ENCODE measurements around the gene ATP6V1A.

The ATP6V1A gene

DNA sequence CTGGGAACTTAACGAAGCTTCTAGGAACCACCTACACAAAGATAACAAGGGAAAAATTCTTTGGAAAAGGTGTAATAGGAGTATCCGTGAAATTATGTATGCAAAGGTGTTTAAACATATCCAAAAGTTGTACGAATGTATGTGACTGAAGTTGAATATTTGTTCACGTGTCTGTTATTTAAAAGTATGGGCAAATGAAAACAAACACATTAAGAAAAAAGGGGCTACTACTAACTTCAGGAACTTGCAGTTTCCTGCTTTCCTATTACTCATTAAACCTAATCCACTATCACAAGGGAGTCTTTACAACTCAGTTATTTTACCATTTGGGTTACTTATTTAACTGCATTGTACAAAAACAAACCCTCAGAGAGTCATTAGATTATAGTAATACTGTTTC lies 57.8 kb downstream of the ATP6V1A start:
- Mint-ChIP-seq H3K9me3 (no peaks in the 10 kb centered on the region), H3K4me3 (no peak overlapping the region), H3K36me3 (ENCODE audit: insufficient read depth) (peaks cover 65% of the 10 kb centered on the region), H3K27me3 (no peaks in the 10 kb centered on the region), H3K4me1 (ENCODE audit: low read depth in 2 of 2) (no peaks in the 10 kb centered on the region), H3K27ac (peak overlapping the region in 1 of 2 donors; percentile 54)
- DNase-seq = no peak
- ATAC-seq (replicated peaks) = no peak

DNA sequence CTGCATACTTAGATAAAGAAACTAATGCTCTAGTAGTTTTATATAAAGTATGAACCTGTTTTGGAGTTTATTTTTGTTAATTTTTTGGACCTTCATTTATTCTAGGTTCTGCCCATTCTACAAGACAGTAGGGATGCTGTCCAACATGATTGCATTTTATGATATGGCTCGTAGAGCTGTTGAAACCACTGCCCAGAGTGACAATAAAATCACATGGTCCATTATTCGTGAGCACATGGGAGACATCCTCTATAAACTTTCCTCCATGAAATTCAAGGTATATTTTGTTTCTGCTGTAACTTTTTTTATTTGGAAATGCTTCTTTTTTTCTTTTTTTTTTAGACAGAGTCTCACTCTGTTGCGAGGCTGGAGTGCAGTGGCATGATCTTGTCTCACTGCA lies 58.4 kb downstream of the ATP6V1A start:
- no peak overlapping the region for H3K27ac Mint-ChIP-seq
- peaks cover 67% of the 10 kb centered on the region for H3K36me3 Mint-ChIP-seq (ENCODE audit: insufficient read depth)
- no peaks in the 10 kb centered on the region for H3K9me3 Mint-ChIP-seq
- H3K4me3 Mint-ChIP-seq = no peak overlapping the region
- H3K27me3 Mint-ChIP-seq = no peaks in the 10 kb centered on the region
- H3K4me1 Mint-ChIP-seq (ENCODE audit: low read depth in 2 of 2) = no peaks in the 10 kb centered on the region
- DNase-seq = no peak
- ATAC-seq (replicated peaks) = no peak

DNA sequence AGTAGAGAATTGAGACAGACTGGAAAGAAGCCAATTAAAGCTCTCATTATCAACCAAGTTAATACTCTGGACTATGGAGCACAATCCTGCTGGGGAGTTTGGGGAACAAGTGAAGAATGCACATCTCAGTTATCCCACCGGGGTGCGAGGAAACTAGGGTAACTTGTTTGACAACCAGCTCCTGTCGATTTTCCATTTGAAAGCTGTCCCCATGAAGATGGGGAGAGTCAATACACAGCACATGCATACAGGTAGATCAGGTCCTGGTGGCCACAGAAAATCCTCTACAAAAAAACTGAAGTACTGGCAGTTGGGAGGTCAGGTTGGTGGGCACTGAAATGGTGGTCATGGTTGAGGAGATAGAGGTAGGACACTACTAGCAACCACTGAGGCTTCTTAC lies 66.0 kb downstream of the ATP6V1A start:
- no peaks in the 10 kb centered on the region for H3K27me3 Mint-ChIP-seq
- DNase-seq = no peak
- peaks cover 15% of the 10 kb centered on the region for H3K36me3 Mint-ChIP-seq (ENCODE audit: insufficient read depth)
- H3K9me3 Mint-ChIP-seq = no peaks in the 10 kb centered on the region
- H3K27ac Mint-ChIP-seq = no peak overlapping the region
- no peak overlapping the region for H3K4me3 Mint-ChIP-seq
- no peak for ATAC-seq (replicated peaks)
- H3K4me1 Mint-ChIP-seq (ENCODE audit: low read depth in 2 of 2) = no peaks in the 10 kb centered on the region

DNA sequence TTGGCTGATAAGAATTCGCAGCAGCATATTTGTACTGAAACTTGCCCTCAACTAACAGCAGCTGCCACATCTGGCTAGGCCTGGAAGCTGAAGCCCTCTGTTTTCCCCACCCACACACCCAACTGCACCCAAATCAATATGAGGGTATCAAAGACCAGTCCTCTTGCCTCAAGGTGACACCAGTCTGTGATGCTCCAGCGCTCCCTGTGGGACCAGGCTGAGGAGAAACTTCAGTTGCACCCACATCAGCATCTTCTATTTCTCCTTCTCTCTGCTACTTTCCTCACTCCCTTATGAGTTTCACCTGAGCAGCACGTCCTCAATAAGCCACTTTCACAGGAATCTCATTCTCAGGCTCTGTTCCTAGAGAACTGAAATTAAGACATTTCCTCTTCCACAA lies 73.0 kb downstream of the ATP6V1A start:
- H3K4me3 Mint-ChIP-seq = no peak overlapping the region
- no peak overlapping the region for H3K27ac Mint-ChIP-seq
- peaks cover 4% of the 10 kb centered on the region for H3K36me3 Mint-ChIP-seq (ENCODE audit: insufficient read depth)

DNA sequence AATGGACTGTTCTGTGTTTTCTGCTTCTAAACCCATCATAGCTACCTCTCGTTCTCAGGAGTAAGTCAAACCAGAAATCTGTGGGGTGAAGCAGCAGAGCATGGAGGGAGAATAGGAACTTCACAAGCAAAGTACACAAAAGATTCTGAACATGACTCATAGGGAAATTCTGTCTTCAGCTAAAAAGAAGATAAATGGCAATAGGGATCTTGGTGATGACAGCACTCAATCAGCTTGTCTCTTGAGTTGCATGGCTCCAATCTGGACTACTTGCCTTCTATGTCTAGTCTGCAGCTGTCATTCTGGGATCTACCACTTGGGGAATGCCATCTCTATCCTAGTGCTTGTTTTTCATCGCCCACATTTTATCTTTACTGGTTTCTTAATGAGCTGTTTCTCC lies 78.3 kb downstream of the ATP6V1A start:
- H3K27ac Mint-ChIP-seq = no peak overlapping the region
- DNase-seq (no peak), ATAC-seq (replicated peaks) (no peak)
- peaks cover 0 to 5% of the 10 kb centered on the region in 2 donors for H3K4me1 Mint-ChIP-seq (ENCODE audit: low read depth in 2 of 2)
- no peak overlapping the region for H3K4me3 Mint-ChIP-seq
- H3K27me3 Mint-ChIP-seq = no peaks in the 10 kb centered on the region
- H3K36me3 Mint-ChIP-seq (ENCODE audit: insufficient read depth) = peaks cover 4% of the 10 kb centered on the region
- H3K9me3 Mint-ChIP-seq = no peaks in the 10 kb centered on the region

More for the DNA sequence above, 73.0 kb downstream of the ATP6V1A start:
- ATAC-seq (replicated peaks) (no peak), DNase-seq (no peak)
- Mint-ChIP-seq H3K9me3 (no peaks in the 10 kb centered on the region), H3K27me3 (no peaks in the 10 kb centered on the region), H3K4me1 (ENCODE audit: low read depth in 2 of 2) (no peaks in the 10 kb centered on the region)

DNA sequence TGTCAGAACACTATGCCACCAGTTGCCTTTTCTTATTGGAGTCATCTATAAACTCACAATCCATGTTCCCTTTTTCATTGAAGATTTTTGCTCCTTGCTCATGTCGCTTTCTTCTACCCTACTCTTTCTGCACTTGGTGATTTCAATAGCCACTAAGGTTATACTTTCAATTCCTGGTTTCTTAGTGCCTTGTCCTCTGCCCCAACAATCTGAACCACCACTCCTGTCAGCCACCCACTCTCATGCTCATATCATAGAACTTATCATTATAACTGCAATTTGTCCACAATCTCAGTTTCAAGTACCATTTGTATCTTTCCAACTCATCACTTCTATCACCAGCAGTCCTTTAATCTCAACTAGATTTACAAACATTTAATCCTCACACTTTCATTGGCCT lies 81.8 kb downstream of the ATP6V1A start:
- DNase-seq = no peak
- ATAC-seq (replicated peaks) = no peak
- H3K4me3 Mint-ChIP-seq = no peak overlapping the region
- H3K27me3 Mint-ChIP-seq = no peaks in the 10 kb centered on the region
- peak overlapping the region in 1 of 2 donors; percentile 3 for H3K27ac Mint-ChIP-seq
- peaks cover 5 to 13% of the 10 kb centered on the region in 2 donors for H3K4me1 Mint-ChIP-seq (ENCODE audit: low read depth in 2 of 2)
- no peaks in the 10 kb centered on the region for H3K36me3 Mint-ChIP-seq (ENCODE audit: insufficient read depth)
- H3K9me3 Mint-ChIP-seq = peaks cover 2 to 8% of the 10 kb centered on the region in 2 donors

DNA sequence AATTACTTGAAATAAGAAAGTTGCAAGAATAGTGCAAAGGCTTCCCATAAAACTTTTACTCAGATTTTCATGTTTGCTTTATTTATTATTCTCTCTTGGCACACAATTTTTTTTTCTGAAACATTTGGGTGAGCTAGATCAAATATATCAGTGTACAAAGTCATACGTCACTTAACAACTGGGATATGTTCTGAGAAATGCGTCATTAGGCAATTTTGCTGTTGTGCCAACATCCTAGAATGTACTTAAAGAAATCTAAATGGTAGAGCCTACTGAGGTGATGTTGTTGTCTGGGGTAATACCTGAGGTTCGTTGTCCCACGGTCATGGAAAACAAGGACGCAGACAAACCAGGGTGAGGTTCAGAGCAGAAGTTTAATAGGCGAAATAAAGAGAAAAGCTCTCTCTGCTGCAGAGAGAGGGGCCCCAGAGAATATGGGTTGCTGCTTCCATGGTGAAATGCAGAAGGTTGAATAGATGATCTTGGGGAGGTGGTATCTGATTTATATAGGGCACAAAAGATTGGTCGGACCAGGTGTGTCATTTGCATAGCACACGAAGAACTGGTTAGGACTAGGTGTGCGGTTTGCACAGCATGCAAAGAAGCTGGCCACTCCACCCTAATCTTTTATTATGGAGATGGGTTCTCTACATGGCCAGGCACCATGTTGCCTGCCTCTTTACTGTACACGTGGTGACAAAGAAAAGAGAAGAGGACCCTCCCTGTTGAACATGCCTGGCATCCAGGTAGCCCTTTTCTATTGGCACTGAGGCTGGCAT lies 82.9 kb downstream of the ATP6V1A start:
- Mint-ChIP-seq H3K4me3 (no peak overlapping the region), H3K9me3 (peaks cover 2 to 8% of the 10 kb centered on the region in 2 donors), H3K4me1 (ENCODE audit: low read depth in 2 of 2) (peaks cover 5 to 13% of the 10 kb centered on the region in 2 donors), H3K27ac (peak overlapping the region; percentile 76 to 82), H3K36me3 (ENCODE audit: insufficient read depth) (no peaks in the 10 kb centered on the region), H3K27me3 (no peaks in the 10 kb centered on the region)
- DNase-seq = no peak
- ATAC-seq (replicated peaks) = no peak

DNA sequence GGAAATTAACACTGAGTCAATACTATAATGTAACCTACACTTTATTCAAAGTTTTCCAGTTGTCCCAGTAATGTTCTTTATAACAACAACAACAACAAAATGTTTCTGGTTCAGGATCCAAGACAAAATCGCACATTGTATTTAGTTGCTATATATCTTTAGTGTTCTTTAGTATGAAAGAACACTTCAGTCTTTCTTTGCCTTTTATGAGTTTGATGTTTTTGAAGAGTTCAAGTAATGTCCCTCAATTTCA lies 84.2 kb downstream of the ATP6V1A start:
- ATAC-seq (replicated peaks) = no peak
- Mint-ChIP-seq H3K4me1 (ENCODE audit: low read depth in 2 of 2) (peaks cover 5 to 13% of the 10 kb centered on the region in 2 donors), H3K9me3 (peaks cover 2 to 8% of the 10 kb centered on the region in 2 donors), H3K27me3 (no peaks in the 10 kb centered on the region), H3K4me3 (peak overlapping the region in 1 of 2 donors; percentile 30), H3K36me3 (ENCODE audit: insufficient read depth) (no peaks in the 10 kb centered on the region), H3K27ac (peak overlapping the region; percentile 39 to 76)
- DNase-seq = no peak

DNA sequence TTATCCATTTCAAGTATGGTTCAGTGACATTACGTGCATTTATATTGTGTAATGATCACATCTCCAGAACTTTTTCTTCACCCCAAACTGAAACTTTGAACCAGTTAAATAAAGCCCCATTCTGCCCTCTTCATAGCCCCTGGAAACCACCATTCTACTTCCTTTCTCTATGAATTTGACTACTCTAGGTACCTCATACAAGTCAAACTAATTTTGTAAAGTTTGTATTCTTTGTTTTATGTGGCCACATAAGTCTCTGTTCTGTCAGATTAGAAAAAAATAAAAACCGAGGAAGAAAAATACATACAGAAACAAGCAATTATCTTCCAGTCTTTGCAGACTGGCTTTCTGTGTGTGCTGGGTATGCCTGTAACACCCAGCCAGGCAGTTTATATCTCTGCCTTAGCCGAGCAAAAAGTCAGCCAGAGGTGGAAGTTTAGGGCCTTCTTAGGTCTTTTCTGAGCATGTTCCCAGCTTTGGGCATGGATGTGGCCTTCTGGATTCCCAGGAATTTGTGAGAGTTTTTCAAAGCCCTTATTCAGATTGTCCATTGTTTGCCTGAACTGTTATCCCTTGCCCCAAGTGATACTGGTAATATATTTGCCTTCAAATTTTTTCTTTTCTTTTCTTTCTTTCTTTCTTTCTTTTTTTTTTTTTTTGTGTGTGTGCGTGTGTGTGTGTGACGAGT lies 85.8 kb downstream of the ATP6V1A start:
- DNase-seq = no peak
- Mint-ChIP-seq H3K27ac (no peak overlapping the region), H3K27me3 (no peaks in the 10 kb centered on the region), H3K4me1 (ENCODE audit: low read depth in 2 of 2) (peaks cover 5 to 13% of the 10 kb centered on the region in 2 donors), H3K9me3 (peaks cover 2 to 8% of the 10 kb centered on the region in 2 donors), H3K4me3 (no peak overlapping the region), H3K36me3 (ENCODE audit: insufficient read depth) (peaks cover 4% of the 10 kb centered on the region)
- ATAC-seq (replicated peaks) = no peak

DNA sequence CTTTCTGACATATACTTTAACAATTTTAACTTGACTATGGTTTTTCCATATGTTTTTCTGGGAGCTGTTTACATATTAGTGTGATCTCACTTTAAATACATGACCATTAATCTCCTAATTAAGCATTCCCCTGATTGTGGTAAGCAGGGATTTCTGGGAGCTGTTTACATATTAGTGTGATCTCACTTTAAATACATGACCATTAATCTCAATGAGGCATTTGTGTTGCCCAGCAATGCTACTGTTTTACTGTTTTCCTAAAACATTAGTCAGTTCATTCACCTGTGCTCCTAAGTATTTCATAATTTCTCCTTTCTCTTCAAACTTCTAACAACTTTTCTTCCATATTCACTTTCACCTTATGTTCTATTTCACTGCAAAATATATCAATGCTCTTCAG lies 88.1 kb downstream of the ATP6V1A start:
- ATAC-seq (replicated peaks) (no peak), DNase-seq (no peak)
- peaks cover 2 to 8% of the 10 kb centered on the region in 2 donors for H3K9me3 Mint-ChIP-seq
- no peak overlapping the region for H3K4me3 Mint-ChIP-seq
- no peaks in the 10 kb centered on the region for H3K27me3 Mint-ChIP-seq
- H3K27ac Mint-ChIP-seq = no peak overlapping the region
- peaks cover 8 to 10% of the 10 kb centered on the region in 2 donors for H3K4me1 Mint-ChIP-seq (ENCODE audit: low read depth in 2 of 2)
- peaks cover 4% of the 10 kb centered on the region for H3K36me3 Mint-ChIP-seq (ENCODE audit: insufficient read depth)

DNA sequence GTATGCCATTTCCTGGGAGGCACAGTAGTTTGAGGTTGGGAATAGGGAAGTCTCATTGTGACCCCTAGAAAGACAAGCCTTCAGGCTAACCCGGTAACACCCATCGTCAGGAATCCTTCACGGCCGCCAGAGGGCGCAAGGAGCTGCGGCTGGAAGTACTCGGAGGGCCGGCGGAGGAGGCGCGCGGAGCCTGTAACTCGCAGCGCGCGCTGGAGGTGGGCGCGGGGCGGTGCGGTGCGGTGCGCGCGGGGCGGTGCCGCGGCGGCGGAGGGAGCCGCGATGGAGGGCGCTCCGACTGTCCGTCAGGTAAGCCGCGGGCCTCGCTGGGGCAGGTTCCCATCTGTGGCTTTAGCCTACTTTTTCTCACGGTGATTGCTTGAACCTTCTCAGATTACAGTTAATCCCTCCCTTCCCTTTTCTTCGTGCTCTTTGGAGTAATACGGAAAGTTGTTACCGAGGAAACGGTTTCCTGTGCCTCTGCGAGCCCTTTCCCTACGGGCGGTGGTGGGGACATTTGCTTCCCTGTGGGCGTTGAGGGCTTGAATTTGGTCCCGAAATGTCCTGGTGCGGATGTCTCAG lies 91.9 kb downstream of the ATP6V1A start, which contains the start of gene GRAMD1C:
GRAMD1C (plus strand) TSS at position 158 of the 579 bp plus-strand sequence; CDS start at position 280, 122 bp downstream.
- DNase-seq = peak; percentile 78 to 81 (median 81)
- Mint-ChIP-seq H3K9me3 (no peaks in the 10 kb centered on the region), H3K36me3 (ENCODE audit: insufficient read depth) (peaks cover 4% of the 10 kb centered on the region), H3K4me1 (ENCODE audit: low read depth in 2 of 2) (peaks cover 0 to 6% of the 10 kb centered on the region in 2 donors), H3K27ac (peak within 1 kb of the TSS in 1 of 2 donors; percentile 6), H3K27me3 (no peaks in the 10 kb centered on the region), H3K4me3 (peak within 1 kb of the TSS; percentile 75 to 76)
- ATAC-seq (replicated peaks) = peak; percentile 99

DNA sequence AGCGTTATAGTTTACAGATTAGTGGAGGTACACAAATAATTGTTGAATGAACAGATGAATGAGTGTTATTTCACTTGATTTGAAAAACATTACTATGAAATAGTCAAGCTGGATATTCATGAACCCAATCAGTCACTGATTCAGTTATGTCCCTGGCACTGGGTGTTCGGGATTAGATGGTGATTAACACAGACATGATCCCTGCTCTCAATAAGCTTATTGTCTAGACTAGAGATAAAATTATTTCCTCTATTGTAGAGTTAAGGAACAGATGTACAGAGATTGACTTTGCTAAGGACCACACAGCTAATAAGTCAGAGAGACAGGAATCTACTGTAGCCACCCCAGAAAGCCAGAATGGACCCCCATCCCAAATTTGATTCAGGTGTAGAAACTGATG lies 92.7 kb downstream of the ATP6V1A start:
- Mint-ChIP-seq H3K4me3 (peak overlapping the region; percentile 75 to 76), H3K36me3 (ENCODE audit: insufficient read depth) (peaks cover 4% of the 10 kb centered on the region)
- ATAC-seq (replicated peaks) = no peak

DNA sequence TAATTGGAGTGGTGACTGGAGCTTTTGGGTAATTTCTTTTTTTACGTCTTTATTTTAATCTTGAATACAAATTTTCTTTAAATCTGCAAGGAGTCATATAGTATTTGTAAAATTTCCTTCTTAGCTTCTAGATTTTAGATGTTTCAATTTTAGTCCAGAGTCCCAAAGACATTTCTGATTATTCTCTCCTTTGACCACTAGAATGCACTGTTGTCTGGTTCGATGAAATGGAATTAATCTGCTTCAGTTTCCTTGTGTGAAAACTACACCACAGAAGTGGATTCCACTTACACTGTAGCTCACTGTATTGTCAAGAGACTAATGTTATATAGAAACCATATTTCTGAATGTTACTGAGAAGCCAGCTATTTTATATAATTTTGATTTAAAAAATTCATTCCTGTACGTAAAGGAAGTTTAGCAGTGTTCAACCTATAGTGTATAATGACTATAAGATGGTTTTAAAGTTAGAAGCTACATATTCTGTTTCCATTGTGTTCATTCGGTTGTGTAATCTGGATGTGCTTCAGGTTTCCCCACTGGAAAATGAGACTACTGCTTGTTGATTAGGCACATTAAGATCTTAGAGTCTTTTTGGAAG lies 97.9 kb downstream of the ATP6V1A start:
- H3K27me3 Mint-ChIP-seq = no peaks in the 10 kb centered on the region
- DNase-seq = no peak
- peak; percentile 58 for ATAC-seq (replicated peaks)

More for the DNA sequence above, 92.7 kb downstream of the ATP6V1A start:
- H3K27ac Mint-ChIP-seq = no peak overlapping the region
- no peaks in the 10 kb centered on the region for H3K27me3 Mint-ChIP-seq
- no peak for DNase-seq
- H3K9me3 Mint-ChIP-seq = no peaks in the 10 kb centered on the region
- H3K4me1 Mint-ChIP-seq (ENCODE audit: low read depth in 2 of 2) = peaks cover 0 to 6% of the 10 kb centered on the region in 2 donors

More for the DNA sequence above, 97.9 kb downstream of the ATP6V1A start:
- H3K4me3 Mint-ChIP-seq = no peak overlapping the region
- H3K4me1 Mint-ChIP-seq (ENCODE audit: low read depth in 2 of 2) = no peaks in the 10 kb centered on the region
- H3K9me3 Mint-ChIP-seq = no peaks in the 10 kb centered on the region
- no peaks in the 10 kb centered on the region for H3K36me3 Mint-ChIP-seq (ENCODE audit: insufficient read depth)
- no peak overlapping the region for H3K27ac Mint-ChIP-seq

Data from effector memory CD8-positive, alpha-beta T cell (primary cell).